Astrocyte (in vitro differentiated cells and primary cell): ENCODE measurements around the gene EYS. TPM values are rescaled to one million over a fixed set of nuclear protein-coding genes. Genes with fewer than 3 reads are reported as not detected.

ENCODE experiments used
- DNase-seq: peaks from one replicate; pipeline ENCODE4 v3.0.0-alpha.2; 2010; ENCODE audit warnings: low read depth
- FAIRE-seq: peaks from 2 replicates; lab custom pipeline; 2011; peaks lifted over from hg19 to GRCh38; lab: Jason Lieb, UNC
- H2AFZ ChIP-seq: 2 replicates; pipeline ENCODE4 v1.6.0; 2012; ENCODE audit warnings: low read depth, low read length, inconsistent platforms
- H3K27ac ChIP-seq: 2 replicates; pipeline ENCODE4 v1.5.1; 2011; ENCODE audit warnings: low read depth, low read length, inconsistent platforms
- H3K27me3 ChIP-seq: 2 replicates; pipeline ENCODE4 v1.6.0; 2011; ENCODE audit warnings: low read length, inconsistent platforms; ENCODE audit not compliant: insufficient read depth
- H3K36me3 ChIP-seq: 2 replicates; pipeline ENCODE4 v1.5.1; 2011; ENCODE audit warnings: low read length, inconsistent platforms; ENCODE audit not compliant: insufficient read depth
- H3K4me1 ChIP-seq: 2 replicates; pipeline ENCODE4 v1.5.1; 2011; ENCODE audit warnings: low read length, inconsistent platforms; ENCODE audit not compliant: insufficient read depth
- H3K4me2 ChIP-seq: 2 replicates; pipeline ENCODE4 v1.6.0; 2012; ENCODE audit warnings: low read length, inconsistent platforms
- H3K4me3 ChIP-seq: 2 replicates; pipeline ENCODE4 v1.5.1; 2011; ENCODE audit warnings: low read depth, mild to moderate bottlenecking, low read length, inconsistent platforms; ENCODE audit not compliant: insufficient read depth
- H3K79me2 ChIP-seq: 2 replicates; pipeline ENCODE4 v1.6.0; 2012; ENCODE audit warnings: mild to moderate bottlenecking, low read length, inconsistent platforms; ENCODE audit not compliant: insufficient read depth
- H3K9ac ChIP-seq: 2 replicates; pipeline ENCODE4 v1.6.0; 2012; ENCODE audit warnings: mild to moderate bottlenecking, low read length, inconsistent platforms
- H3K9me3 ChIP-seq: 2 replicates; pipeline ENCODE4 v1.5.1; 2012; ENCODE audit warnings: low read depth, mild to moderate bottlenecking, low read length, inconsistent platforms; ENCODE audit not compliant: insufficient read depth
- H4K20me1 ChIP-seq: 2 replicates; pipeline ENCODE4 v1.6.0; 2012; ENCODE audit warnings: low read length, inconsistent platforms; ENCODE audit not compliant: insufficient read depth
- H3K27ac Mint-ChIP-seq: one replicate; pipeline ENCODE4 v1.8.0; 2021; ENCODE audit warnings: mild to moderate bottlenecking, mixed read lengths; ENCODE audit not compliant: unreplicated experiment
- H3K27me3 Mint-ChIP-seq: one replicate; pipeline ENCODE4 v1.8.0; 2021; ENCODE audit warnings: low read depth, mixed read lengths; ENCODE audit not compliant: unreplicated experiment
- H3K36me3 Mint-ChIP-seq: one replicate; pipeline ENCODE4 v1.8.0; 2021; ENCODE audit warnings: low read depth, mixed read lengths; ENCODE audit not compliant: unreplicated experiment
- H3K4me1 Mint-ChIP-seq: one replicate; pipeline ENCODE4 v1.8.0; 2021; ENCODE audit warnings: low read depth, mixed read lengths; ENCODE audit not compliant: unreplicated experiment
- H3K4me3 Mint-ChIP-seq: one replicate; pipeline ENCODE4 v1.8.0; 2021; ENCODE audit warnings: mild to moderate bottlenecking, moderate library complexity, mixed read lengths; ENCODE audit not compliant: unreplicated experiment
- H3K9me3 Mint-ChIP-seq: one replicate; pipeline ENCODE4 v1.8.0; 2021; ENCODE audit warnings: mild to moderate bottlenecking, mixed read lengths; ENCODE audit not compliant: unreplicated experiment
- EZH2 ChIP-seq: IDR thresholded peaks from 2 replicates; pipeline ENCODE4 v1.6.1; 2012; ENCODE audit warnings: mild to moderate bottlenecking, low read length, inconsistent platforms; ENCODE audit not compliant: insufficient read depth
- total RNA-seq: library from RNA; stranded (reverse); gene quantifications from 2 replicates; pipeline ENCODE4 v1.2.1, GENCODE V29; 2021
- TF ChIP-seq, protein P1 (sequence below): IDR thresholded peaks from 2 replicates; pipeline ENCODE4 v1.5.1; 2011; ENCODE audit warnings: low read depth, mild to moderate bottlenecking, inconsistent platforms, low read length, moderate library complexity; ENCODE audit not compliant: insufficient read depth

EYS gene
- total RNA-seq, 1 donor from 2014 or later: 0.16 TPM

DNA sequence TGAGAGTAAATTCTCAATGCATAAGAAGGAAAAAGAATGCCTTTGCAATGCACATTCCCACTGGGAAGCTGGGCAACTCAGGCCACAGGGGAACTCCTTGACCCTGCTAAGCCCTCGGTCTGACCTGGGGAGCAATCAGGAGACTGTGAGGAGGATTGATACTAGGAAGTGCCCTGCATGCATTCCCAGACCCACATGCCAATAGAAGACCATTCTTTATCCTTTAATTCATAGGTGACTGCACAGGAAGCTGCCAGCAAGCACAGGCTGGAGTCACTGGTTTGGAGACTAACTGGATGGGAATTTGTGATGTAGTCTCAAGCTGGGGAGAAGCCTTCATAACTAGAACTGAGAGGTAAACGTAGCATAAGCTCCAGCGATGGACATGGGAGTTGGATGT is 1012.7 kb downstream of the EYS start:
- H2AFZ ChIP-seq: no peak overlapping the region
- FAIRE-seq (no peak), DNase-seq (no peak)
- H3K4me2 ChIP-seq: no peak overlapping the region
- no peak overlapping the region for H3K27ac Mint-ChIP-seq
- TF ChIP-seq, protein P1, sequence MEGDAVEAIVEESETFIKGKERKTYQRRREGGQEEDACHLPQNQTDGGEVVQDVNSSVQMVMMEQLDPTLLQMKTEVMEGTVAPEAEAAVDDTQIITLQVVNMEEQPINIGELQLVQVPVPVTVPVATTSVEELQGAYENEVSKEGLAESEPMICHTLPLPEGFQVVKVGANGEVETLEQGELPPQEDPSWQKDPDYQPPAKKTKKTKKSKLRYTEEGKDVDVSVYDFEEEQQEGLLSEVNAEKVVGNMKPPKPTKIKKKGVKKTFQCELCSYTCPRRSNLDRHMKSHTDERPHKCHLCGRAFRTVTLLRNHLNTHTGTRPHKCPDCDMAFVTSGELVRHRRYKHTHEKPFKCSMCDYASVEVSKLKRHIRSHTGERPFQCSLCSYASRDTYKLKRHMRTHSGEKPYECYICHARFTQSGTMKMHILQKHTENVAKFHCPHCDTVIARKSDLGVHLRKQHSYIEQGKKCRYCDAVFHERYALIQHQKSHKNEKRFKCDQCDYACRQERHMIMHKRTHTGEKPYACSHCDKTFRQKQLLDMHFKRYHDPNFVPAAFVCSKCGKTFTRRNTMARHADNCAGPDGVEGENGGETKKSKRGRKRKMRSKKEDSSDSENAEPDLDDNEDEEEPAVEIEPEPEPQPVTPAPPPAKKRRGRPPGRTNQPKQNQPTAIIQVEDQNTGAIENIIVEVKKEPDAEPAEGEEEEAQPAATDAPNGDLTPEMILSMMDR: no peak
- TF ChIP-seq EZH2: no peak
- no peaks in the 10 kb centered on the region for H3K27me3 ChIP-seq
- peaks cover 7% of the 10 kb centered on the region for H3K36me3 Mint-ChIP-seq
- H3K36me3 ChIP-seq: no peaks in the 10 kb centered on the region
- no peak overlapping the region for H3K9ac ChIP-seq
- peaks cover 7% of the 10 kb centered on the region for H3K4me1 Mint-ChIP-seq
- no peaks in the 10 kb centered on the region for H3K27me3 Mint-ChIP-seq
- H3K4me1 ChIP-seq: no peaks in the 10 kb centered on the region
- no peak overlapping the region for H3K4me3 Mint-ChIP-seq
- H3K4me3 ChIP-seq: no peak overlapping the region
- H3K79me2 ChIP-seq: no peaks in the 10 kb centered on the region
- H3K9me3 ChIP-seq: peaks cover 7% of the 10 kb centered on the region
- H3K9me3 Mint-ChIP-seq: peaks cover 21% of the 10 kb centered on the region
- H3K27ac ChIP-seq: no peak overlapping the region
- no peaks in the 10 kb centered on the region for H4K20me1 ChIP-seq

DNA sequence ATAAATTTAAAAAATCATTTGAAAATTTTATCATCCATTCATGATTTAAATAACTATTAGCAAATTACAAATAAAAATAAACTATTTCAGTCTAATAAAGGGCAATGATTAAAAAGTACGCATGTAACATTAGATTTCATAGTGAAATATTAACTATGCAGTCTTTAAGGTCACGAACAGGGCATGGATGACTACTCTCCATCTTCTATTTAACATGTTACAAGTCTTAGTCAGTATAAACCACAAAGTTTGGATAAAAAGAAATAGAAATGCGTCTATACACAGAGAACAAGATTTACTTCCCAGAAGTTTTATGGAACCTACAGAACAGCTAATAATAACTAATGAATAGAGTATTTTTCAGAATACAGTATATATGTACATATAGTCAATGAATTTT is 1016.0 kb downstream of the EYS start:
- Histone ChIP-seq H3K79me2 (no peaks in the 10 kb centered on the region), H3K4me3 (no peak overlapping the region), H3K27me3 (no peaks in the 10 kb centered on the region), H3K9me3 (peaks cover 7% of the 10 kb centered on the region), H3K9ac (no peak overlapping the region), H3K4me1 (no peaks in the 10 kb centered on the region), H3K27ac (no peak overlapping the region), H3K36me3 (no peaks in the 10 kb centered on the region), H4K20me1 (no peaks in the 10 kb centered on the region), H3K4me2 (no peak overlapping the region), H2AFZ (no peak overlapping the region)
- Mint-ChIP-seq H3K9me3 (peaks cover 22% of the 10 kb centered on the region), H3K27me3 (no peaks in the 10 kb centered on the region), H3K4me1 (peaks cover 7% of the 10 kb centered on the region), H3K27ac (no peak overlapping the region), H3K4me3 (no peak overlapping the region), H3K36me3 (peaks cover 5% of the 10 kb centered on the region)
- TF ChIP-seq EZH2: no peak
- TF ChIP-seq, protein P1: no peak
- no peak for FAIRE-seq
- DNase-seq: no peak

DNA sequence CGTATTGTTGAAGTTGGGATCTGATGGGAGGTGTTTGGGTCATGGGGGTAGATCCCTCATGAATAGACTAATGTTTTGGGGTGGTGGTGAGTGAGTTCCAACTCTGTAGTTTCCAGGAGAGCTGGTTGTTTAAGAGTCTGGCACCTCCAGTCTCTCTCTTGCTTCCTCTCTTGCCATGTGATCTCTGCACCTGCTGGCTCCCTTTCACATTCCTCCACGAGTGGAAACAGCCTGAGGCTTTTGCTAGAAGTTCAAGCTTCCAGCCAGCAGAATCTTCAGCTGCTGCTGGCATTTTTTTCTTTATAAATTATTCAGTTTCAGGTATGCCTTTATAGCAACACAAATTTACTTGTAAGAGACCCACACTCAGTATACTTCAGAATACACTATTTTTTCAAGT is 1021.6 kb downstream of the EYS start:
- Histone ChIP-seq H3K36me3 (no peaks in the 10 kb centered on the region), H2AFZ (no peak overlapping the region), H4K20me1 (no peaks in the 10 kb centered on the region), H3K79me2 (no peaks in the 10 kb centered on the region), H3K4me2 (no peak overlapping the region), H3K4me1 (no peaks in the 10 kb centered on the region), H3K9me3 (no peaks in the 10 kb centered on the region), H3K4me3 (no peak overlapping the region), H3K27ac (no peak overlapping the region), H3K27me3 (no peaks in the 10 kb centered on the region), H3K9ac (no peak overlapping the region)
- Mint-ChIP-seq H3K27me3 (no peaks in the 10 kb centered on the region), H3K27ac (peak overlapping the region; percentile 53), H3K4me1 (peaks cover 34% of the 10 kb centered on the region), H3K36me3 (peaks cover 2% of the 10 kb centered on the region), H3K9me3 (peaks cover 16% of the 10 kb centered on the region), H3K4me3 (no peak overlapping the region)
- TF ChIP-seq EZH2: no peak
- TF ChIP-seq, protein P1: no peak
- no peak for DNase-seq
- no peak for FAIRE-seq
